Measurements from ENCODE around the gene NDUFB10. TPM values are rescaled to one million over a fixed set of nuclear protein-coding genes. Genes with fewer than 3 reads are reported as not detected.

The NDUFB10 gene
- total RNA-seq, 1 experiment from 2014 or later: 287 TPM

DNA sequence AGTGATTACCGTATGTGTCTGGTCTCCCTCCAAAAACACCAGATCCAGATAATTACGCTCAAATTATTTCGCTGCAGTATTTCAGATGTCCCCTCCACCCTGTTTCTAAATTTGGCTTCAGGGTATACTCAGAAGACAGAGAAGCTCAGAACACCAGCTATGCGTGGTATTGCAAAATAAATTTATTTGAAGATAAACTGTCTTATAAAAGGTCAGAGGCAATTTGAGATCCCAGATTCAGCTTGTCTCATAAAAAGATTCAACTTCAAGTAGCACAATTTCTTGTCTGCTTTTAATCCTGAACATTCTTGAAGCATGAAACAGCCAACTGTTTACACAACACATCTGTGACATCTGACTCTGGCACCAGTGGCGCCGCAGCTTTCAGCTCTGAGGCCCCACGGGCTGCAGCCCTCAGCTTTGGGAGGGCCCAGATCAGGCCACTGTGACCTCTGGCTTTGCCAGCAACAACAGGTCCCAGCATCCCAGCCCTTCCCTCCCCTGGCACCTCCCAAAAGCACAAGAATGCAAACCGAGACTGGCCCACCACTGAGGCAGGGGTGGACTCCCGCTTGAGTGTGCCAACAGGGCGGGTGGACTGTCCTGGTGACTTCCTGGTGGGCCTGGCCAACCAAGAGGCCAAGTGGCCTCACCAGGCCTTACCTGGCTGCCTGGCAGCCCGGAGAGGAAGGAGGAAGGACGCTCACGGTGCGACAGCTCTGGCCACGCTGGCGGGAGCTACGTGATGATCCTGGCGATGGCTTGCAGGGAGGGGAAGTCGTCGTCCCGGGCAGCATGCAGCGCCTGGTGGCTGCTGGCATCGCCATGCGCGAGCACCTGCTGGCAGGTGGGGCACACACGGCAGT lies 38.4 kb downstream of the NDUFB10 start:
- DNase-seq (ENCODE audit: low read depth, low spot score) (no peak), ATAC-seq (no peak)
- POLR2A ChIA-PET: no interaction called here
- Histone ChIP-seq H3K27me3 (ENCODE audit: control insufficient read depth, insufficient read depth, low read length) (no peaks in the 10 kb centered on the region), H3K36me3 (ENCODE audit: control insufficient read depth, insufficient read depth, low read length) (peaks cover 6% of the 10 kb centered on the region; the same call in 1 of the 2 replicates), H3K4me1 (ENCODE audit: control insufficient read depth, insufficient read depth, low read length) (no peaks in the 10 kb centered on the region; the same call in 1 of the 2 replicates), H3K27ac (ENCODE audit: low read length) (no peak overlapping the region), H3K9me3 (ENCODE audit: control insufficient read depth, insufficient read depth, low read depth, low read length) (no peaks in the 10 kb centered on the region), H3K4me3 (ENCODE audit: low read depth in 2 of 2, low read length in 2 of 2) (no peak overlapping the region)
- TSS peak; percentile 61 for BruUV-seq (replicated peaks)
- TF ChIP-seq SIN3A (IDR thresholded peaks at IDR 0.05; ENCODE audit: borderline replicate concordance, insufficient read depth, low read depth, low read length) (no peak), POLR2AphosphoS5 (IDR thresholded peaks at IDR 0.05; ENCODE audit: low read depth, low read length) (no peak)
- CTCF ChIA-PET: no interaction called here
- intact Hi-C loops (cut with micrococcal nuclease; ENCODE audit: unreplicated experiment) (no loop called here), in situ Hi-C loops (cut with HindIII; ENCODE audit: low pct_unique_long_range_greater_than_20kb, low sequenced_read_pairs) (no loop called here)

DNA sequence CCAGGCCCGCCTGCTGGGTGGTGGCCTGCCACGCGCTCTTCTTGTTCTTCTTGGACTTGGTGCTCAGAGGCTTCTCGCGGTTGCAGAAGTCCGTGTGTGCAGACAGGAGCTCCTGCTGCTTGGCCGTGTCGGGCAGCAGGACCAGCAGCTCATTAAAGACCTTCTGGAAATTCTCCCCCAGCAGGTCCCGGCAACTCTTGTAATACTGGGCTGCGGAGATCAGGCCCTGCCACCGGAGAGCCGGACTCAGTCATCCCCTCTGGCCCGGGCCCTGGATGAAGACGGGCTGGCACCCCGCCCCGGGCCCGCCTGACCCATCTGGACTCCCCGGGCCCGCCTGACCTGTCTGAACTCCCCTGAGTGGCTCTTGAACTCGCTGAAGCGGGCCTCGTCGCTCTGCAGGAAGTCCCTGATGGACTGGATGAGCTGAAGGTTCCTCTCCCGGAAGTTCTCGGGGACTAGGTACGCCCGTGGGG lies 39.1 kb downstream of the NDUFB10 start:
- H3K9me3 ChIP-seq (ENCODE audit: control insufficient read depth, insufficient read depth, low read depth, low read length): no peaks in the 10 kb centered on the region
- in situ Hi-C loops (cut with HindIII; ENCODE audit: low pct_unique_long_range_greater_than_20kb, low sequenced_read_pairs) (no loop called here), intact Hi-C loops (cut with micrococcal nuclease; ENCODE audit: unreplicated experiment) (no loop called here)
- TF ChIP-seq POLR2AphosphoS5 (IDR thresholded peaks at IDR 0.05; ENCODE audit: low read depth, low read length): no peak
- no peak for TF ChIP-seq SIN3A (IDR thresholded peaks at IDR 0.05; ENCODE audit: borderline replicate concordance, insufficient read depth, low read depth, low read length)
- TF ChIP-seq, protein P1, sequence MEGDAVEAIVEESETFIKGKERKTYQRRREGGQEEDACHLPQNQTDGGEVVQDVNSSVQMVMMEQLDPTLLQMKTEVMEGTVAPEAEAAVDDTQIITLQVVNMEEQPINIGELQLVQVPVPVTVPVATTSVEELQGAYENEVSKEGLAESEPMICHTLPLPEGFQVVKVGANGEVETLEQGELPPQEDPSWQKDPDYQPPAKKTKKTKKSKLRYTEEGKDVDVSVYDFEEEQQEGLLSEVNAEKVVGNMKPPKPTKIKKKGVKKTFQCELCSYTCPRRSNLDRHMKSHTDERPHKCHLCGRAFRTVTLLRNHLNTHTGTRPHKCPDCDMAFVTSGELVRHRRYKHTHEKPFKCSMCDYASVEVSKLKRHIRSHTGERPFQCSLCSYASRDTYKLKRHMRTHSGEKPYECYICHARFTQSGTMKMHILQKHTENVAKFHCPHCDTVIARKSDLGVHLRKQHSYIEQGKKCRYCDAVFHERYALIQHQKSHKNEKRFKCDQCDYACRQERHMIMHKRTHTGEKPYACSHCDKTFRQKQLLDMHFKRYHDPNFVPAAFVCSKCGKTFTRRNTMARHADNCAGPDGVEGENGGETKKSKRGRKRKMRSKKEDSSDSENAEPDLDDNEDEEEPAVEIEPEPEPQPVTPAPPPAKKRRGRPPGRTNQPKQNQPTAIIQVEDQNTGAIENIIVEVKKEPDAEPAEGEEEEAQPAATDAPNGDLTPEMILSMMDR (IDR thresholded peaks at IDR 0.05): no peak
- TF ChIP-seq, protein P2, sequence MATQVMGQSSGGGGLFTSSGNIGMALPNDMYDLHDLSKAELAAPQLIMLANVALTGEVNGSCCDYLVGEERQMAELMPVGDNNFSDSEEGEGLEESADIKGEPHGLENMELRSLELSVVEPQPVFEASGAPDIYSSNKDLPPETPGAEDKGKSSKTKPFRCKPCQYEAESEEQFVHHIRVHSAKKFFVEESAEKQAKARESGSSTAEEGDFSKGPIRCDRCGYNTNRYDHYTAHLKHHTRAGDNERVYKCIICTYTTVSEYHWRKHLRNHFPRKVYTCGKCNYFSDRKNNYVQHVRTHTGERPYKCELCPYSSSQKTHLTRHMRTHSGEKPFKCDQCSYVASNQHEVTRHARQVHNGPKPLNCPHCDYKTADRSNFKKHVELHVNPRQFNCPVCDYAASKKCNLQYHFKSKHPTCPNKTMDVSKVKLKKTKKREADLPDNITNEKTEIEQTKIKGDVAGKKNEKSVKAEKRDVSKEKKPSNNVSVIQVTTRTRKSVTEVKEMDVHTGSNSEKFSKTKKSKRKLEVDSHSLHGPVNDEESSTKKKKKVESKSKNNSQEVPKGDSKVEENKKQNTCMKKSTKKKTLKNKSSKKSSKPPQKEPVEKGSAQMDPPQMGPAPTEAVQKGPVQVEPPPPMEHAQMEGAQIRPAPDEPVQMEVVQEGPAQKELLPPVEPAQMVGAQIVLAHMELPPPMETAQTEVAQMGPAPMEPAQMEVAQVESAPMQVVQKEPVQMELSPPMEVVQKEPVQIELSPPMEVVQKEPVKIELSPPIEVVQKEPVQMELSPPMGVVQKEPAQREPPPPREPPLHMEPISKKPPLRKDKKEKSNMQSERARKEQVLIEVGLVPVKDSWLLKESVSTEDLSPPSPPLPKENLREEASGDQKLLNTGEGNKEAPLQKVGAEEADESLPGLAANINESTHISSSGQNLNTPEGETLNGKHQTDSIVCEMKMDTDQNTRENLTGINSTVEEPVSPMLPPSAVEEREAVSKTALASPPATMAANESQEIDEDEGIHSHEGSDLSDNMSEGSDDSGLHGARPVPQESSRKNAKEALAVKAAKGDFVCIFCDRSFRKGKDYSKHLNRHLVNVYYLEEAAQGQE (IDR thresholded peaks at IDR 0.05; ENCODE audit: insufficient read depth in 1 of 2, low read depth in 2 of 2, low read length in 1 of 2): no peak
- H3K27me3 ChIP-seq (ENCODE audit: control insufficient read depth, insufficient read depth, low read length): no peaks in the 10 kb centered on the region
- H3K36me3 ChIP-seq (ENCODE audit: control insufficient read depth, insufficient read depth, low read length): peaks cover 6% of the 10 kb centered on the region; the same call in 1 of the 2 replicates
- no peak overlapping the region for H3K4me3 ChIP-seq (ENCODE audit: low read depth in 2 of 2, low read length in 2 of 2)
- no peak overlapping the region for H3K27ac ChIP-seq (ENCODE audit: low read length)
- ATAC-seq: no peak
- no TSS peak for BruUV-seq (replicated peaks)
- DNase-seq (ENCODE audit: low read depth, low spot score): no peak
- ChIA-PET CTCF (no interaction called here), POLR2A (no interaction called here)
- H3K4me1 ChIP-seq (ENCODE audit: control insufficient read depth, insufficient read depth, low read length): no peaks in the 10 kb centered on the region; the same call in 1 of the 2 replicates
